DMS153 treated with DMSO at 0.1 percent for 48 hours (cell line): Measurements from ENCODE around the gene MYG1.

Experiments used
- DNase-seq: peaks from one replicate; lab custom pipeline; 2025; ENCODE audit not compliant: unreplicated experiment; lab: John Stamatoyannopoulos, UW

MYG1 gene

DNA sequence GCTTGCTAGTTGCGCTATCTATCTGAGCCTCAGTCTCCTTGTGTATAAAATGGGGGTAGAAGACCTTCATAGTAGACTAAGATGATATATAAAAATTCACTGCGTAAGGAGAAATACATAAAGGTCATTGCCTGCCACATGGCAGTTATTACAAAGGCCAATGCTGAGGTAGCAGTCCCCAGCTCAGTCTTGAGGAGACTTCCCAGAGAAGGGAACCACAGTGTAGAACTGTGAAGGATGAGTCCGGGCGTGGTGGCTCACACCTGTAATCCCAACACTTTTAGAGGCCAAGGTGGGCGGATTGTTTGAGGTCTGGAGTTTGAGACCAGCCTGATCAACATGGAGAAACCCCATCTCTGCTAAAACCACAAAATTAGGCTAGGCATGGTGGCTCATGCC is 53.8 kb downstream of the MYG1 start:
- no peak for DNase-seq

DNA sequence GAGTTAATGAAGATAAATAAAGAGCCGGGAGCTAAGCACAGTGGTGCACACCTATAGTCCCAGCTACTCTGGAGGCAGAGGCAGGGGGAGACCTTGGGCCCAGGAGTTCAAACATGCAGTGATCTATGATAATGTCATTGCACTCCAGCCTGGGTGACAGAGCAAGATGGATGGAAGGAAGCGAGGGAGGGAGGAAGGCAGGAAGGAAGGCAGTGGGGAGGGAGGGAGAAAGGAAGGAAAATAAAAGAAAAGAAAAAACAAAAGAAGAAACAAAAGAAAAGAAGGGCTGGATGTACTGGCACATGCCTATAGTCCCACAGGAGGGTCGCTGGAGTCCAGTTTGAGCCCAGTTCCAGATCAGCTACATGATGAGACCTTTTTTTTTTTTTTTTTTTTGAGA is 55.6 kb downstream of the MYG1 start:
- no peak for DNase-seq
